HUDEP-2 (cell line): ENCODE data around the gene KHSRP.

Experiments
- DNase-seq, 76 experiments: peaks; one replicate each; lab custom pipeline; 2025; ENCODE audit not compliant: unreplicated experiment in 76 of 76; lab: John Stamatoyannopoulos, UW

Gene KHSRP

DNA sequence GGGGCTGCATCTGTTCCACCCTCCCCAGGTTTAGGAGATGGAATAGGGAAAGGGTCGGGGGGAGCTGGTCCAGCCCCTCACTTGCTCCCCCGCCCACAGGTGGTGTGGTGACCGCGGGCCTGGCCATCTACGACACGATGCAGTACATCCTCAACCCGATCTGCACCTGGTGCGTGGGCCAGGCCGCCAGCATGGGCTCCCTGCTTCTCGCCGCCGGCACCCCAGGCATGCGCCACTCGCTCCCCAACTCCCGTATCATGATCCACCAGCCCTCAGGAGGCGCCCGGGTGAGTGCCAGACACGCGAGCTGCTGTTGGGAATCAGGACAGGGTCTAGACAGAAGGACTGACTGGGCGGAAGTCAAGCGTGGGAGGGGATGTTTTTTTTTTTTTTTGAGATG lies 60.3 kb downstream of the KHSRP start:
- DNase-seq: no peak
